Measurements from ENCODE around the gene CUX1.
A peak's percentile ranks its signal among the peaks of the same experiment; 100 is the strongest.
"Not testable (repeated sequence)": the region's sequence is repeated elsewhere in the genome, so short reads cannot be mapped to it uniquely, and the experiment has no call there.

The CUX1 gene

GRCh38 chr7:102288285-102288930 is 471.0 kb downstream of the CUX1 start:
- DNase-seq (ENCODE audit: low spot score) = no peak

DNA sequence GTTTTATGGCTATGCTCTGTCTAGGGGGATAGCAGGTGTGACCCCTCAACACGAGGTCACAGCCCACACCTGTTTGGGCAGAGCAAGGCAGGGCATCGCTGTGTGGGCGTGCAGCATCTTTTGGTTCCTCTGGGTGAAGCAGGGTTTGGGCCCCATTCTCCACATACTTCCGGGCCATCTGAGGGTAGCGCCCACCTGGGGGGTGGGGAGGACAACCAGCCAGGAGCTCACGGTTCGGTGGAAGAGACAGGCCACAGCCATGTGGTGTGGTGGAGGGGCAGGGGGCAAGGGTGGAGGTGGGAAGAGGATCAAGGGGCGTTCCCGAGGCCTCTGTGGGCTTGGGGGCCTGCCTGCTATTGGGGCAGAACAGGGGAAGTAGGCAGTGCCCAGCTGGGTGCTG is 471.6 kb downstream of the CUX1 start:
- DNase-seq (ENCODE audit: low spot score) = no peak

- no peak for DNase-seq (ENCODE audit: low spot score)
Observed at GRCh38 chr7:102291056-102291915, 473.9 kb downstream of the CUX1 start.

DNA sequence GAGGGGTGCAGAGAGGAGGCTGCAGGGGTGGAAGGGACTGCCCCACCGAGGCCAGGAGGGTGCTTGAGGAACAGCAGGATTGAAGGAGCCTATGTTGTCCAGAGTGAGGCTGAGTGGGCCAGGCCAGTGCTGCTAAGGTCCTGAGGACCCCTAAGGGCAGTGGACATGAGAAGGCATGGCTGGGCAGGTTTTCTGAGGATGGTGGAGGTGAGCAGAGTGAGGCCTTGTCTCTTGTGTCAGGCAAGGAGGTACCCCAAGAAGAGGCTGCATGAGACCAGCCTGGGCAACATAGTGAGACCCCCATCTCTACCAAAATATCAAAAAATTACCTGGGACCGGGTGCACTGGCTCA is 474.5 kb downstream of the CUX1 start:
- no peak for DNase-seq (ENCODE audit: low spot score)

DNA sequence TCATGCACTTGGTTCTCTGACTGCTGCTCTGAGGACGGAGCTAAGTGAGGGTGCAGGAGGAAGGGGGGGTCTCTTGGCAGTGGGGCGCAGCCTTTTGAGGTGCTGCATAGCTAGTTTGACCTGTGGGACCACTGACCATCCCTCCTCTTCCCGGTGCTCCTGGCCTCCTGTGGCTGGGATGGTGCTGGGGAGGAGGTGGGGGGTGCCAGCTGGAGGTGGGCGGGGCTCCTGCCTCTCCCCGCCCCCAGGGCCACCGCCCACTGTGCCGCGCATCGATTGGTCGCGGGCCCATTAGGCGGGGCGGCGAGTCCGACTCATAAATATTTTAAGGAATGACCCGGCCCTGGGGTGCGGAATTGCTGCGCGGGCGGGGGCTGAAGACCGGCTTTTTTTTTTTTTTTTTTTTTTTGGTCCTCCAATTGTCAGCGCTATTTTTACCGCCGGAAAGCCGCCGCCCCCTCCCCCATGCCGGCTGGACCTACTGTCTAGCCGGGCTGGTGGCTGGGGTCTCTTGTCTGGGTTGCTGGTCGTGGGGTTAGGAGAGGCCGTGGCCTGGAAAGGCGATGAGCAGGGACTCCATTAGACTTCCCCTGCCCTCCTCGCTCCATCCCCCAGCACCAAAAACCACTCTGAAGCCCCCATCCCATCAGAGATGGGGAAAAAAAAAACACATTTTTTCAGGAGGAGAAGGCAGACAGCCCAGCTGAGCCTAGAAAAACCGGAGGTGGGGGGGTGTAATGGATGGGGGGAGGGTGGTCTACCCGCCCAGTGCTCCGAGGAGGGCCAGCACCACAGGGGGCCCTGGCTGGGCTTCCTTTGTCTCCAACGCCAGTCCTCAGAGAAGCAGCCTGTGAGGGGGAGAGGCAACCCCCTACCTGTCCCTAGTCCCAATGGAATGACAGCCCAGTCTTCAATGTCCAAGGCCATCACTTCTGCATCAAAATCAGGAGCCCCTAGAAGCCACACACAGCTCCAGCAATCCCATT is 475.7 kb downstream of the CUX1 start:
- no peak for DNase-seq (ENCODE audit: low spot score)

DNA sequence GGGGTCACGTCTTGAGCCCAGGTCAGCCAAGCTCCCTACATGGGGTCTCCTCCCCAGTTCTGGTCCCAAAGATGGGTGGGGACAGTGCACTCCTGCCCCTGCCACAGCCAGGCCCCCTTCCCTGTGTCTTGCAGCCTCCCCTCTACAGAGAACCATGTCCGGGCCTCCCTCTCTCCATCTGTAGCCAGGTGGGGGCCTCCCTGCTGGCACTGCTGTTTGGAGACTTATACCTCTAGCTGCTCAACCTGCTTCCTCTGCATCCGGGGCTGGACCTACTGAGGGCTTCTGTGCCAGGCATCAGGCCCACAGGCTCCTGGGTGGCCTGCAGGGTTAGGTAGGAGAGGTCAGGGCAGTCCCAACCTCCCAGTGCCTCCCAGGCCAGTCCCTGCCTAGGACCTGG is 477.2 kb downstream of the CUX1 start:
- DNase-seq (ENCODE audit: low spot score) = no peak

GRCh38 chr7:102295346-102296178 is 478.1 kb downstream of the CUX1 start:
- DNase-seq (ENCODE audit: low spot score) = no peak

GRCh38 chr7:102296179-102296438 is 478.7 kb downstream of the CUX1 start:
- DNase-seq (ENCODE audit: low spot score) = no peak

- no peak for DNase-seq (ENCODE audit: low spot score)
Observed at GRCh38 chr7:102296514-102296913, 479.1 kb downstream of the CUX1 start.

- DNase-seq (ENCODE audit: low spot score) = no peak
Observed at GRCh38 chr7:102297487-102298218, 480.2 kb downstream of the CUX1 start.

- no peak for DNase-seq (ENCODE audit: low spot score)
Observed at GRCh38 chr7:102300643-102301221, 483.3 kb downstream of the CUX1 start.

DNA sequence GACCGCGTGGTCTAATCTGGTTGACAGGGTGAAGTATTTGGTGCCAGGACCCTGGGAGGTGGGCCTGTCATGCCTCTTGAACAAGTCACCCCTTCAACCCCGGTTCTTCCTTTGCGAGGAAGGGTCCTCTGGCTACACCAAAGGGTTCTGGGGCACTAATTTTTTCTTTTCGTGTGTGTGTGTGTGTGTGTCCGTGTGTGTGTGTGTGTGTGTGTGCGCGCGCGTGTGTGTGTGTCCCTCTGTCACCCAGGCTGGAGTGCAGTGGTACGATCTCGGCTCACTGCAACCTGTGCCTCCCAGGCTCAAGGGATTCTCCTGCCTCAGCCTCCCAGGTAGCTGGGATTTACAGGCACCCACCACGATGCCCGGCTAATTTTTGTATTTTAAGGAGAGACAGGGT is 483.9 kb downstream of the CUX1 start:
- not testable (repeated sequence) for DNase-seq (ENCODE audit: low spot score)

GRCh38 chr7:102302025-102302424 is 484.6 kb downstream of the CUX1 start:
- no peak for DNase-seq (ENCODE audit: low spot score)

DNA sequence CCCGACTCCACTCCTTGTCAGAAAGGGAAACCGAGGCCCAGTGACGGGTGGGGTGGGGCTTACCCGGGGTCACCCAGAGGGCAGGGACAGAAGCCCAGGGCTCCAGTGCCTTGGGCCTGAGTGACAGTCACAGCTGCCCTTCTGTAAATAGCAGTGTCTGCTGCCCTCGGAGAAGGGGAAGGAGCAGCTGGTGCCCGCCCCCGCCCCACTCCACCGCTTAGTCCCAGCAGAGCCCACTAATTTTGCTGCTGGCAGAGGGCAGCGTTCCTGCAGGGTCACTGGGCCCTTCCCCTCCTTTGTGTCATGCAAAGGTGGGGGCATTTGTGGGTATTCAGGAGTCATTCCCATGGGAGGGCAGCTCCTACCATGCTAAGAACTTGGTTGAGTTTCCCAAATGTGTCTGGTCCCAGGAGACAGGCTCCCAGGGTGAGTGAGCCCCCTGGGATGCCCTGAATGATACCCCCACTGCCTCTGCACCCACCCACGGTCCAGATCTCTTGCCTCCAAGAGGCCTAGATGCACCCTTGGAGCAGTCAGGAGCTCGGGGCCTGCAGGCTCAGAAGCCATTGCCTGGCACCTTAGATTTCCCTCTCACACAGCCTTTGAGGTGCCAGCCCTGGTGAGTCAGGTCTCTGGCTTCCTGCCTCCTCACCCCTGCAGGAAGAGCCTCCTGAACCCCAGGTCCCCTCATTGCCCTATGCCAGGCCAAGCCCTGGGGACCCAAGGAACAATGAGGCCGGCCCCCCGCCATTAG is 486.4 kb downstream of the CUX1 start:
- no peak for DNase-seq (ENCODE audit: low spot score)

DNA sequence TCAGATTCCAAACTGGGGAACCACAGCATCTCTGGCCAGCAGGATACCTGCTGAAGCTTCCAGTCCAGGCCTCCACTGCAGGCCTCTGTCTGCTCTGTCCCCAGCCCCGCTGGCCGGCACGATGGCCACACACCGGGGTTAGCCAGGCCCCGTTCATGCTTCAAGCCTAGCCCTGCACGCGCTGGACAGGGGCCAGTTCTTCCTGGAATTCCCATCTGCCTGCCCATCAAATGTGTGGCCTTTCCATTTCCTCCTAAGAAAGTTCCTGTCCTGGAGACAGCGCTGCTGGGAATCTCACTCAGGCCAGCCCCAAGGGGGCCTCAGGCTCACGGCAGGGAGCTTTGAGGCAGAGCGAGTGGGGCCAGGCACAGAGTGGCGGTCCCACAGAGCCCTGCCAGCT is 487.2 kb downstream of the CUX1 start:
- no peak for DNase-seq (ENCODE audit: low spot score)

DNA sequence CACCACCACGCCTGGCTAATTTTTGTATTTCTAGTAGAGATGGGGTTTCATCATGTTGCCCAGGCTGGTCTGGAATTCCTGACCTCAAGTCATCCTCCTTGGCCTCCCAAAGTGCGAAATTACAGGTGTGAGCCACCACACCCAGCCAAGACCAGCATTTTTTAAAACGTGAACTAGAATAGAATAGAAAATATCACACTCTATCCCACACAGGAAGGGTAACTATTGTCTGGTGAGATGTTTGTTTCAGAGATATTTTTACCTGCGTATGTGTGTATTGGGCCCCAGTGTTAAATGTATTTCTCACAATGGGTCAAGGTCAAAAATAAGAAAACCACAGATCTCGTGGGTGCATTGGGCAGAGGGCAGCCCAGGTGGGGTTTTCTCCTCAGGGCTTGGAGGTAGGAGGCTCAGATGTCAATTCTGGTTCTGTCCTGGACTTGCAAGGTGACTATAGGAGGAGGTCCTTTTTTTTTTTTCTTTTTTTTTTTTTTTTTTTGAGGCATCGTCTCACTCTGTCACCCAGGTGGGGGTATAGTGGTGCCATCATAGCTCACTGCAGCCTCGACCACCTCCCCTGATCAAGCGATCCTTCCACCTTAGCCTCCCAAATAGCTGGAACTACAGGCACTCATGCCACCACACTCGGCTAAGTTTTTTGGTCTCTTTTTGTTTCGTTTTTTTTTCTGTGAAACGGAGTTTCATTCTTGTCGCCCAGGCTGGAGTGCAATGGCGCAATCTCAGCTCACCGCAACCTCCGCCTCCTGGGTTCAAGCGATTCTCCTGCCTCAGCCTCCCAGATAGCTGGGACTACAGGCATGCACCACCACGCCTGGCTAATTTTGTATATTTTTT is 488.2 kb downstream of the CUX1 start:
- DNase-seq (ENCODE audit: low spot score) = no peak

GRCh38 chr7:102306916-102307677 is 489.7 kb downstream of the CUX1 start:
- peak; percentile 75 for DNase-seq (ENCODE audit: low spot score)

DNA sequence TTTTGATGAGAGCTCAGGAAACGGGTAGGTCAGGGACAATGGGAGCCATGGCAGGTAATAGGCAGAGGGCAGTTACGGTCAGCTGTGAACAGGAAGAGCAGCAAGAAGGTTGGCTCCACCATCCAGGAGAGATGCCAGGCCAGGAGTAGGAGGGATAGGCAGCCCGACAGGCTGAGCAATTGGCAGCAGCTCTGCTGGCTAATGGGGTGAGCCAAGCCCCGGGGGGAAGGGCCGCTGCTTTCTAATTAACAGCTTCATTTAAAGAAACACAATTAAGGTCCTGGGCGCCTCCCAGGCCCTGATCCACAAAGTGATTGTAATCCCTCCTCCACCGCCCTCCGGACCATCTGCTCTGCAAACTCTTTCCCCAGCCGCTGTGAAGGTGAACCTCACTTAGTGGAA is 493.0 kb downstream of the CUX1 start:
- DNase-seq (ENCODE audit: low spot score) = no peak

All from HuH-7.5 (cell line).